ENCODE results near the gene HMGXB3. TPM values are rescaled to one million over a fixed set of nuclear protein-coding genes. Genes with fewer than 3 reads are reported as not detected.

HMGXB3 gene
- total RNA-seq, 2 experiments from 2014 or later, result 30.4 to 32.6 TPM

GRCh38 chr5:149966946-149967345 lies 33.6 kb upstream of the HMGXB3 start:
- POLR2A ChIA-PET, result no interaction called here
- TF ChIP-seq CTCF (IDR thresholded peaks at IDR 0.05), result no peak
- H3K27ac Mint-ChIP-seq, result no peak overlapping the region
- CTCF ChIA-PET, result interaction anchor here (0.7 to 3.1 kb wide), 5 partner anchors 9 to 133 kb away, joined by 3 to 12 read pairs (median 4); no protein-coding TSS in a partner anchor
- no peaks in the 10 kb centered on the region for H3K27me3 Mint-ChIP-seq
- no peaks in the 10 kb centered on the region for H3K9me3 Mint-ChIP-seq
- peaks cover 16% of the 10 kb centered on the region for H3K4me1 Mint-ChIP-seq (ENCODE audit: low read depth)
- ATAC-seq (no peak), DNase-seq (no peak)
- H3K36me3 Mint-ChIP-seq (ENCODE audit: low read depth), result peaks cover 6% of the 10 kb centered on the region
- intact Hi-C loops (cut with micrococcal nuclease), result loop anchor here (10.0 kb wide), 1 partner anchor 332 kb away; no protein-coding TSS in a partner anchor
- no peak overlapping the region for H3K4me3 Mint-ChIP-seq

GRCh38 chr5:149969181-149969930 lies 31.2 kb upstream of the HMGXB3 start:
- Mint-ChIP-seq H3K4me1 (ENCODE audit: low read depth) (peaks cover 7% of the 10 kb centered on the region), H3K4me3 (no peak overlapping the region), H3K36me3 (ENCODE audit: low read depth) (no peaks in the 10 kb centered on the region), H3K27me3 (no peaks in the 10 kb centered on the region), H3K9me3 (no peaks in the 10 kb centered on the region), H3K27ac (no peak overlapping the region)
- no peak for DNase-seq
- POLR2A ChIA-PET, result interaction anchor here (1.1 kb wide), 1 partner anchor 9 kb away, joined by 4 read pairs; the partner anchor contains the start of gene SLC26A2
- CTCF ChIA-PET, result interaction anchor here (3.1 to 4.2 kb wide), 2 partner anchors 9 to 22 kb away, joined by 12 to 34 read pairs; partner anchors contain the start of gene SLC26A2
- intact Hi-C loops (cut with micrococcal nuclease), result loop anchor here (10.0 kb wide), 1 partner anchor 335 kb away; no protein-coding TSS in a partner anchor
- ATAC-seq, result no peak
- TF ChIP-seq CTCF (IDR thresholded peaks at IDR 0.05), result no peak

GRCh38 chr5:149975409-149975808 lies 25.1 kb upstream of the HMGXB3 start:
- Mint-ChIP-seq H3K27ac (no peak overlapping the region), H3K9me3 (no peaks in the 10 kb centered on the region), H3K4me1 (ENCODE audit: low read depth) (peaks cover 8% of the 10 kb centered on the region), H3K36me3 (ENCODE audit: low read depth) (peaks cover 13% of the 10 kb centered on the region), H3K27me3 (no peaks in the 10 kb centered on the region), H3K4me3 (no peak overlapping the region)
- ATAC-seq (no peak), DNase-seq (no peak)
- no peak for TF ChIP-seq CTCF (IDR thresholded peaks at IDR 0.05)
- ChIA-PET CTCF (interaction anchor here (1.0 to 2.8 kb wide), 4 partner anchors 15 to 141 kb away, joined by 3 to 10 read pairs (median 6); no protein-coding TSS in a partner anchor), POLR2A (interaction anchor here (0.7 kb wide), 1 partner anchor 1443 kb away, joined by 3 read pairs; no protein-coding TSS in a partner anchor)
- intact Hi-C loops (cut with micrococcal nuclease), result no loop called here

GRCh38 chr5:149979896-149980295 lies 20.6 kb upstream of the HMGXB3 start:
- Mint-ChIP-seq H3K4me1 (ENCODE audit: low read depth) (peaks cover 4% of the 10 kb centered on the region), H3K4me3 (no peak overlapping the region), H3K27me3 (no peaks in the 10 kb centered on the region), H3K9me3 (no peaks in the 10 kb centered on the region), H3K36me3 (ENCODE audit: low read depth) (peaks cover 14% of the 10 kb centered on the region), H3K27ac (no peak overlapping the region)
- DNase-seq (no peak), ATAC-seq (no peak)
- ChIA-PET POLR2A (no interaction called here), CTCF (interaction anchor here (1.0 to 3.0 kb wide), 4 partner anchors 11 to 146 kb away, joined by 3 to 18 read pairs (median 6); no protein-coding TSS in a partner anchor)
- intact Hi-C loops (cut with micrococcal nuclease), result no loop called here
- TF ChIP-seq CTCF (IDR thresholded peaks at IDR 0.05), result no peak

GRCh38 chr5:149981206-149981605 lies 19.3 kb upstream of the HMGXB3 start:
- Mint-ChIP-seq H3K27ac (no peak overlapping the region), H3K9me3 (no peaks in the 10 kb centered on the region), H3K36me3 (ENCODE audit: low read depth) (peaks cover 12% of the 10 kb centered on the region), H3K4me1 (ENCODE audit: low read depth) (no peaks in the 10 kb centered on the region), H3K4me3 (no peak overlapping the region), H3K27me3 (no peaks in the 10 kb centered on the region)
- DNase-seq, result no peak
- TF ChIP-seq CTCF (IDR thresholded peaks at IDR 0.05), result no peak
- CTCF ChIA-PET, result interaction anchor here (1.4 to 2.6 kb wide), 2 partner anchors 10 to 128 kb away, joined by 3 to 18 read pairs; no protein-coding TSS in a partner anchor
- intact Hi-C loops (cut with micrococcal nuclease), result no loop called here
- POLR2A ChIA-PET, result interaction anchor here (0.7 kb wide), 1 partner anchor 19 kb away, joined by 3 read pairs; the partner anchor contains the start of gene TIGD6
- ATAC-seq, result no peak
